HK-2 (cell line): ENCODE data around the gene SDF2L1.
A peak's percentile ranks its signal among the peaks of the same experiment; 100 is the strongest.
"Not testable (repeated sequence)": the region's sequence is repeated elsewhere in the genome, so short reads cannot be mapped to it uniquely, and the experiment has no call there.

ENCODE experiments used
- DNase-seq: peaks from one replicate; pipeline ENCODE4 v3.0.0-alpha.2; 2018; ENCODE audit not compliant: unreplicated experiment

The SDF2L1 gene

GRCh38 chr22:21641789-21642583, at the start of gene SDF2L1:
SDF2L1 (plus strand) TSS chr22:21642302; CDS start chr22:21642337, 35 bp downstream.
- peak; percentile 97 for DNase-seq

GRCh38 chr22:21592422-21592821, 49.7 kb upstream of the SDF2L1 start:
- DNase-seq: no peak

- DNase-seq: no peak
These were observed 48.5 kb upstream of the SDF2L1 start for GRCh38 chr22:21593406-21594232.

- DNase-seq: no peak
These were observed 47.1 kb upstream of the SDF2L1 start for GRCh38 chr22:21594865-21595452.

- not testable (repeated sequence) for DNase-seq
These were observed 45.6 kb upstream of the SDF2L1 start for GRCh38 chr22:21596356-21597135.

GRCh38 chr22:21598302-21598701, 43.8 kb upstream of the SDF2L1 start:
- no peak for DNase-seq

GRCh38 chr22:21599053-21599893, 42.8 kb upstream of the SDF2L1 start:
- DNase-seq: no peak

- DNase-seq: no peak
These were observed 39.5 kb upstream of the SDF2L1 start for GRCh38 chr22:21602579-21602978.

- DNase-seq: no peak
These were observed 38.1 kb upstream of the SDF2L1 start for GRCh38 chr22:21603973-21604372.

- DNase-seq: no peak
These were observed 36.1 kb upstream of the SDF2L1 start for GRCh38 chr22:21605887-21606564.

GRCh38 chr22:21606775-21607174, 35.3 kb upstream of the SDF2L1 start:
- DNase-seq: peak; percentile 46

GRCh38 chr22:21609556-21610157, 32.4 kb upstream of the SDF2L1 start:
- DNase-seq: not testable (repeated sequence)

- DNase-seq: no peak
These were observed 30.7 kb upstream of the SDF2L1 start for GRCh38 chr22:21611210-21611977.

GRCh38 chr22:21612858-21613257, 29.2 kb upstream of the SDF2L1 start:
- DNase-seq: no peak

GRCh38 chr22:21613553-21614233, 28.4 kb upstream of the SDF2L1 start:
- DNase-seq: no peak

- no peak for DNase-seq
These were observed 26.4 kb upstream of the SDF2L1 start for GRCh38 chr22:21615731-21616130.

- not testable (repeated sequence) for DNase-seq
These were observed 24.8 kb upstream of the SDF2L1 start for GRCh38 chr22:21617337-21617736.

- DNase-seq: no peak
These were observed 21.1 kb upstream of the SDF2L1 start for GRCh38 chr22:21621025-21621424.
